GM12872 (cell line): ENCODE data around the gene CYB561.

Experiments used
- TF ChIP-seq, protein P1 (sequence below): IDR thresholded peaks from 3 replicates; pipeline ENCODE4 v1.5.1; 2011; ENCODE audit warnings: low read depth, mild to moderate bottlenecking, low read length, moderate library complexity; ENCODE audit not compliant: insufficient read depth

Gene CYB561

DNA sequence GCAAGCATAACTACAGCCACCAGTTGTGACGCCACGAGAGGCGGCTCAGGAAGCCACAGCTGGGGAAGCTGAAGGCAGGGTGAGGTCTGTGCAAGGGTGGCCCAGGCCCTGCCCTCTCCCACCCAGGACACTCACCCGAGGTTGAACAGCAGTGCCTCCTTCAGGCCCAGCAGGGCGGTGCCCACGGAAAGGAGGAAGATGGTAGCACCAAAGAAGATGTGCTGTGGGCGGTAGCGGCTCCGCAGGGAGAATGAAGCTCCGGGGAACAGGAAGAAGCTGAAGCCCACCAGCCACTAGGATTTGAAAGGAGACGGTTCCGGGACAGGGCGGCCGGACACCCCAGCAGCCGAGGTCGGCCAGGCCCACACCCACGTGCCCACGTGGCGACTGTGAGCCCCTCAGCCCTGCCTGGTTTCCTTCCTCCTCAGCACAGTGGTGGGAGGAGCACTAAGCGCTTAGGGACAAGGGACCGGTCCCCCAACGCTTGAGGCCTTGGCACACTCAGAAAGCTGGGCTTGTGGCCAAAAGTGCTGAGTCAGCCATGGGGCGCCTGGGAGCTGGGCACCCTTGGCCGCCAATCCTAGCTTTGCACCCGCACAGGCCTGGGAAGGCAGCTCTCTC is 11.0 kb downstream of the CYB561 start:
- TF ChIP-seq, protein P1, sequence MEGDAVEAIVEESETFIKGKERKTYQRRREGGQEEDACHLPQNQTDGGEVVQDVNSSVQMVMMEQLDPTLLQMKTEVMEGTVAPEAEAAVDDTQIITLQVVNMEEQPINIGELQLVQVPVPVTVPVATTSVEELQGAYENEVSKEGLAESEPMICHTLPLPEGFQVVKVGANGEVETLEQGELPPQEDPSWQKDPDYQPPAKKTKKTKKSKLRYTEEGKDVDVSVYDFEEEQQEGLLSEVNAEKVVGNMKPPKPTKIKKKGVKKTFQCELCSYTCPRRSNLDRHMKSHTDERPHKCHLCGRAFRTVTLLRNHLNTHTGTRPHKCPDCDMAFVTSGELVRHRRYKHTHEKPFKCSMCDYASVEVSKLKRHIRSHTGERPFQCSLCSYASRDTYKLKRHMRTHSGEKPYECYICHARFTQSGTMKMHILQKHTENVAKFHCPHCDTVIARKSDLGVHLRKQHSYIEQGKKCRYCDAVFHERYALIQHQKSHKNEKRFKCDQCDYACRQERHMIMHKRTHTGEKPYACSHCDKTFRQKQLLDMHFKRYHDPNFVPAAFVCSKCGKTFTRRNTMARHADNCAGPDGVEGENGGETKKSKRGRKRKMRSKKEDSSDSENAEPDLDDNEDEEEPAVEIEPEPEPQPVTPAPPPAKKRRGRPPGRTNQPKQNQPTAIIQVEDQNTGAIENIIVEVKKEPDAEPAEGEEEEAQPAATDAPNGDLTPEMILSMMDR: 0 out of 3 replicates have a peak, but pooled peaks have one; percentile 17

DNA sequence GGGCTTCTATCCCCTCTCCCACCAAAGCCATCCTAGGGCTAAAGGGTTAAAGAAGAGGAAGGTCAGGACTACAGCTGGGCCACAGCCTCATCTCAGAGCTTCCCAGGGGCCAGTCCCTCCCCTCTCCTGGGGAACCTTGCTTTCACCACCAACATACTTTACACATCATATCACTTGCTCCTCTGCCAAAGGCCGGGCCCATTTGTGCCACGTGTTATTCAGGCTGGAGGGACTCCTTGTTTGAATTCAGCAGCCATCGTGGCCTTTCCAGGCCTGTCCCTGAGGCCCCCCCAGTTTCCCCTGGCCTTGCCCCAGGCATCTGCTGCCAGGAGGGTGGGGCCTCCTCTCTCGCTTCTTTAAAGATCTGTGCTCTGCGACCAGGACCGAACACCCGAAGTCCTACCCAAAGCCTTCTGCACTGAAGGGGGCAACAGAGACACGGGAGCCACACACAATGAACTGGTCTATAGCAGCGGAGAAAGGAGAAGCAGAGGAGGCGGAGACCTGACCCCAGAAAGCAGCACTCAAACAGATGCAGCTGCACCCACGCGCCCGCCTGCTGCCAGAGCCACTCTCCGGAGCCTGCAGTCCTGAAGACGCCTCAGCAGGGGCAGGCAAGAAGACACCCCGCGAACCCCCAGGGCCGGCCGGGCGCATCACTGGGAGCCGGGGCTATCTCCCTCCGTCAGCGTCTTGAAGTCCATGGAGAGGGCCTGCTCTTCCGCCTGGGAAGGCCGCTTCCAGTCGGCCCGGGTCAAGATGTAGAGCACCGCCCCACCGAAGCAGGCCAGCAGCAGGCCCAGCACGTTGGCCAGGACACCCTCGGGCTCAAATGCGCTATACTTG is 12.1 kb downstream of the CYB561 start:
- TF ChIP-seq, protein P1: no peak

DNA sequence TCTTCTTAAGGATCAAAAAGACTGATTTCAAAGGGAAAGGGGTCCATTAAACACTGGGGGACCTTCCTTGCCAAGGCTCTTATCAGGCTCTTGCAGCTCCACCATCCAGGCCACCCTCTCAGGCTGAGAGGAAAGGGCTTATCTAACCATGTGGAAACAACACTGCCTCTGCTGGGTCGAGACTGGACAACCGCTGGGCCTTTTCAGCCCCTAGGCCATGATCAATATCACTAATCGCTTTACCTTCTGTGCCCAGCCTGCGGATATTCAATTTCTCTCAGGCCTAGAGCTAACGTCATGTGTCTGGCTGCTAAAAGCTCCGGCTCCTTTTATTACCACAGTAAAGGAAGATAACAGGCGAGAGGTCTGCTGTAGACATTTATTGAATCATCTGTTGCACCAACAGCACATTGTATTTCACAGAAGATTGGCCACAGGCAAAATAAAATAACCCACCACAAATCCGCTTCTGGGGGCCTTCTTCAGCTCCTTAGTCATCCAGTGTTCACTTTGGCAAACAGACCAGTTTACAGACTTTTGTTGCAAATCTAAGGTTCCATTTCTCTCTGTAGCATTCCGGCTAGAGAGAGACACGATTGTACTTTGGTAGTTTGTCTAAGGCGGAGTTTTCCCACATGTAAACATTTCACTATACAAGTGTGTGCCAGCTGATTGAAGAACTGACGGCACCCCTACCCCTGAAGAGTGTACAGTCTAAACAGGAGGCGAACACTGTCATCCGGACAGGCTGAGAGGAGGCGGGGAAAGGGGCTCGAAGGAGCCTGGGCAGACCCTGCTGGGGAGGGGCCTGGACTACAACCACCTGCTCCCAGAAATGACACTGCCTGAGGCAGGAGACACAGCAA is 13.9 kb downstream of the CYB561 start:
- TF ChIP-seq, protein P1: no peak

DNA sequence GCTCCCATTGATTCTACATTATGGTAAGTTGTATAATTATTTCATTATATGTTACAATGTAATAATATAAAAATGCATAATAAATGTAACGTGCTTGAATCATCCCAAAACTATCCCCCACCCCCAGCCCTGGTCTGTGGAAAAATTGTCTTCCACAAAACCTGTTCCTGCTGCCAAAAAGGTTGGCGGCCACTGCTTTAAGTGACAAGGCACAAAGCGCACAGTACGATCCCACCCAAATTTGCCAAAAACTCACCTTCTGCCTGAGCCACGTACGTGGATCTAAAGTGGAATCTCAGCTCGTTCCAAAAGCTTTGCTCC is 14.5 kb downstream of the CYB561 start:
- TF ChIP-seq, protein P1: no peak

DNA sequence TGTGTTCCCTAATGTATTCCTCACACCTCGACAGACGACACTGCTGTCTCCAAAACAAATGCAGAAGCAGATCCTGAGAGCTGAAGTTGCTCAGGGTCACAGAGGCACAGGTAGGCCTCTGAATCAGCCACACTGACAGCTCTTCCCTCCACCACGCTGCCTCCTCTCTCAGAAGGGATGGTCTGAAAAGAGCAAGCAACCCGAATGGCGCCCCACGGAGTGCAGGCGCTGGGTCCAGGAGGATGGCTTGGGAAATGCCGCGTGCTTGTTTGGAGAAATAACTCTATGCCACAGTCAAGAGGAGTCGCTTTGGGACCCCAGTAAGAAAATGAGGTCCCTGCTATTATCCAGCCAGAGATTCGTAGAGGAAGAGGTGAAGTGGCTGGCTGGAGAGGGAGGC is 15.9 kb downstream of the CYB561 start:
- TF ChIP-seq, protein P1: no peak

DNA sequence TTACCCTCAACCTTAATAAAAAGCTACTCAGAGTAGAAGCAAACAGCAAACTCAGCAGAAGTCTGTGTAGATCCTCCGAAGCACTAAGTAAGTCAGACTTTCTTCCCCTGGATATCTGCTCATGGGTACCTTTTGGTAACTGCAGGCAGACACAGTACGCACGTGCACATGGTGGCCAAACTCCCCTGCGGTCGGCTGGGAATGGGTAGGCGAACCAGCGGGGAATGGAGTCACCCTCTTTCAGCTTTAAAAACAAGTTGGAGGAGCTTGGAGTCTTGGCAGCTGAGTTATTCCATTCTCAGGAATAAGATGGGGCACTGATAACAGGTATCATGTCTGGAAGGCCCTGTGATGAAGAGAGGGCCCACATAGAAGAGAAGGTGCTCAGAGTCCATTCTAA is 16.3 kb downstream of the CYB561 start:
- TF ChIP-seq, protein P1: no peak

DNA sequence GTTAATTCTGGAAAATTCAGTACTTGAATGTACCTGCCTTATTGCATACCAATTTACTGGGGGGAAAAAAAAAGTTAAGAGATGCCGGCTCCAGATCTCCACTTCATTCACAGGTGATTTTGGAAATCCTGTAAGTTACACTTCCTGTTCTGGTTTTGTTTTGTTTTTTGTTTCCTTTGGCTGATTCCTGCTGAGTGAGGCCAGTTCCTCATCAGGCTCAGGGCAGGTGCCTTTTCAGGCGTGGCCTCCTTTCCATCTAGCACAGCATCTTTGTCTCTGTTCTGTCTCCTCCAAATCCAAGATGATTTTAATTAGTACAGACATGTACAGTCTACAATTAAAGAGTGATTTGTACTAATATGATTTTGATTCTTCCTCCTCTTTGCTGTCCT is 19.2 kb downstream of the CYB561 start:
- TF ChIP-seq, protein P1: no peak
